Esophagus muscularis mucosa (tissue), 4 donors: Measurements from ENCODE around the gene ARHGAP24.

Experiments
- EP300 ChIP-seq: sonication (generic); formaldehyde crosslinking; IDR thresholded peaks from one replicate; pipeline ENCODE4 v1.6.1; 2017; ENCODE audit warnings: antibody characterized with exemption
- POLR2A ChIP-seq: fragments of 450-650 bp; IDR thresholded peaks from one replicate; pipeline ENCODE4 v1.6.1; 2017; ENCODE audit warnings: antibody characterized with exemption, moderate library complexity, mild to moderate bottlenecking, low read depth
- POLR2AphosphoS5 ChIP-seq, 2 donors: sonication (generic); formaldehyde crosslinking; IDR thresholded peaks; one replicate each; pipeline ENCODE4 v1.6.1; 2017; ENCODE audit warnings: antibody characterized with exemption in 2 of 2
- TF ChIP-seq, protein P1 (sequence below), 3 experiments: fragments of 200-600 bp in 2 of 3; fragments of 450-650 bp in 1 of 3; sonication (generic) in 2 of 3; IDR thresholded peaks; one replicate each; pipeline ENCODE4 v1.5.1; 2017 to 2019; ENCODE audit warnings: antibody characterized with exemption in 3 of 3, mild to moderate bottlenecking in 2 of 3, moderate library complexity in 1 of 3

DNA sequence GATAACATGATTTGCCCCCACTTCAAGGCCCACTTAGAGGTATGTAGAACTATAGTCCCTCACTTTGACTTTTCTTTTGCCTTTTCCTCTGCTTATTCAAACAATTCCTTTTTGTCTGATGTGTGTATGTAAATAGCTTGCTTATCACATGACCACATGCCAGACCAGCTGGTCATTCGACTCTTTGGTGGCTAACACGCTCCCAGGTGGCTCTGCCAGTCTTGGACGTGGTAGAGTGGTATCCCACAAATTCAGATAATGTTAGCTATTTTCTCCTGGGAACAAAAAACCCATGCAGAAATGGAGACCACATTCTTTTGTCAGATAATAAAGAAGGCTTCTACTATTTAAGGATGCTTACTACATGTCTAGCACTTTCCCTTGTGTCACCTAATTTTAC, 47.9 kb downstream of the ARHGAP24 start:
- TF ChIP-seq, protein P1, sequence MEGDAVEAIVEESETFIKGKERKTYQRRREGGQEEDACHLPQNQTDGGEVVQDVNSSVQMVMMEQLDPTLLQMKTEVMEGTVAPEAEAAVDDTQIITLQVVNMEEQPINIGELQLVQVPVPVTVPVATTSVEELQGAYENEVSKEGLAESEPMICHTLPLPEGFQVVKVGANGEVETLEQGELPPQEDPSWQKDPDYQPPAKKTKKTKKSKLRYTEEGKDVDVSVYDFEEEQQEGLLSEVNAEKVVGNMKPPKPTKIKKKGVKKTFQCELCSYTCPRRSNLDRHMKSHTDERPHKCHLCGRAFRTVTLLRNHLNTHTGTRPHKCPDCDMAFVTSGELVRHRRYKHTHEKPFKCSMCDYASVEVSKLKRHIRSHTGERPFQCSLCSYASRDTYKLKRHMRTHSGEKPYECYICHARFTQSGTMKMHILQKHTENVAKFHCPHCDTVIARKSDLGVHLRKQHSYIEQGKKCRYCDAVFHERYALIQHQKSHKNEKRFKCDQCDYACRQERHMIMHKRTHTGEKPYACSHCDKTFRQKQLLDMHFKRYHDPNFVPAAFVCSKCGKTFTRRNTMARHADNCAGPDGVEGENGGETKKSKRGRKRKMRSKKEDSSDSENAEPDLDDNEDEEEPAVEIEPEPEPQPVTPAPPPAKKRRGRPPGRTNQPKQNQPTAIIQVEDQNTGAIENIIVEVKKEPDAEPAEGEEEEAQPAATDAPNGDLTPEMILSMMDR (IDR thresholded peaks at IDR 0.05): no peak
- TF ChIP-seq POLR2AphosphoS5 (IDR thresholded peaks at IDR 0.05): no peak
- TF ChIP-seq EP300: no peak
- no peak for TF ChIP-seq POLR2A
